GF-D8 (cell line): Measurements from ENCODE around the gene HOXD8.

Experiments
- DNase-seq: peaks from one replicate; lab custom pipeline; 2025; lab: John Stamatoyannopoulos, UW

HOXD8 gene

DNA sequence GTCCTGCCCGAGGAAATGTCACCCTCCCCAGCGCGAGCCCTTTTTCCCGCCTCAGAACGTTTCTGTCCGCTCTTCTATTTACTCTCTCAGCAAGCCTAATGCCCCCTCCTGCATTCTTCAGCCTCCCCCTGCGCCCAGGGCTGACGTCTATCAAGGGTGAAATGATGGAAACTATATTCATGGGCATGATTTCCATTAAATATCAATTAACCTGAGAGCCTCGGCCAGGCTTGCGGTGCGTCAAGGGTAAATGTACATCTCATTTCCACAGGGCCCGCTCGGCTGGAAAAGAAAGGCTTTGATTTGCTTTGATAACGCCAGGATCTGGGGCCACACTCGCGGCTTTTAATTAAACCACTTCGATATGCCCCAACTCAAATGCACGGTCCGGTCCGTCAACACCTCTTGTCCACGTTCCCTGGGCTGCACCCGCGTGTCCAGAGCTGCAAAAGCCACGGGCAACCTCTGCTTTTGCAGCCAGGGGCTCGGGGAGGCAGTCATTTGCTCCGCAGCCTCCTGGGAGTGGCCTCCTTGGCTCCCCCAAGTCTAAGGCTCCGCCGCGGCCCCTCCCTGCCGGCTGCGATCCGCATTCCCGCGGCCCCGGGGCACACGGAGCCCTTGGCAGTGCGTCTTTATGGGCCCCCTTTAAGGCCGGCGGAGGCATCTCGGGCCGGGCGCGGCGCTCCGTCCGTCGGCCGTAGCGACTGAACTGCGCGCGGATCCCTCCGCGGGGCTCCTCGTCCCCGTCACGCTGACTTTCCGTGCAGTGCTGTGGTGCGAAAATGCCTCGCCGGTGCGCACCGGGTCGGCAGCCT is at the start of gene HOXD8:
HOXD8 (plus strand) TSS at position 724 of the 815 bp plus-strand sequence. CDS start 662 bp downstream, outside the sequence.
- DNase-seq = no peak

DNA sequence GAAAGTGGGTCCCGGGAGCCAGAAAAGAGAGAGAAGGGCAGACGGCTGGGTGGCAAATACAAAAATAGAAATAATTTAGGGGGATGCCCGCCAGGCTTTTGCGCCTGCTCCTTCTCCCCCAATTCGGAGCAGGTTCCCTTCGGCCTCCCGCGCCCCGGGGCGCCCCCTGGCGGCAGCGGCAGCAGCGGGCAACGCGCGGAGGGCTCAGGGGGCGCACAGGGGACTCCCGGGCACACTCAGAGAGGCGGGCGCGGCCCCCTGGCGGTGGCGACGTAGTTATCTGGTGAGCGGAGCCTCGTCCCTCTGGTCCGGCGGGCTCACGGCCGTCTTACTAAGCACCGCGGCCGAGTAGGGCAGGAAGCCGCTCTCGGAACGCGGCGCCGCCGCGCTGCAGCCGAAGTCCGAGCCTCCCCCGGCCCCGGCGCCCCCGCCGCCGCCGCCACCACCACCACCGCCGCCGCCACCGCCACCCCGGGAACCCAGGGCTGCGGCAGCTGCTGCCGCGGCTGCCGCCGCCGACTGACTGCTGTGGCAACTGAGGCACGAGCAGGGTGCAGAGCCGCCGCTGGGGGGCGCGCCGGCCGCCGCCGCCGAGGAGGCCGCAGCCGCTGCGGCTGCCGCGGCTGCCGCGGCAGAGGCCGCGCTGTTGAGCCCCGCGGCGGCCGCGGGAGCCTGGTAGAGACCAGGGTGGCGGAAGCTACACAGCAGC is 49.5 kb upstream of the HOXD8 start:
- no peak for DNase-seq

DNA sequence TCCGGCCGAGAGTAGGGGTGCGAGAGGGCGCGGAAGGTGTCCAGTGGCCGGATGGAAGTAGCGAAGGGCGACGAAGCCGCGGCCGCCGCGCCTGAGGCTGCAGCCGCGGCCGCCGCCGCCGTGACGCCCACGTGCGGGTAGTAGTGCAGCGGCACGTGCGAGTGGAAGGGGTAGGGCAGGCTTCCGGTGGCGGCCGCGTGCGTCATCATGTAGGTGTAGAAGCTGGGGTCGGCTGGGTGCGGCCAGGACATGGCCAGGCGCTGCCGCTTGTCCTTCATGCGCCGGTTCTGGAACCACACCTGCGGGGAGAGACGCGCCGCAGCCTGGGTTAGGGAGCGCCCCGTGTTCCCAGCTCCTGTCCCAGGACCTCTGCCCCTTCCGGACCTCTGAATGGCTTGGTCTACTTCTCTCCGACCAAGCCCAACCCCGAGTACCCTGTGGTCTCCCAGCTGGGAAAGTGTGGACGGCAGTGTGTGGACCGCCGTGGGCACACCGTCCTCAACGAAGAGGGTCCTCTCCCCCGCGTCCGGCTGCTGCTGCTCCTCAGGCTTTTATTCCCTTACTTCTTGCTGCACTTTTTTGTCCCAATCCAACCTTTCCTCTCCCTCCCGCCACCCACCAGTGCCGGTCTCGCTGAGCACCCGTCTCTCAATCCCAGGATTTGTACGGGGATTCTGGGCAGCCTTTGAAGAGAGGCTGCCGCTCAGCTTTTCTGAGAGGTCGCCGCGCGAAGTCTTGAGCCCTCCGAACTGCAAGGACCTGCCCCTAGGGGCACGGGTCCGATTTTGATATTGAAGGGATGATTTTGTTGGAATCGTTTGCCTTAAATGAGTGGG is 48.7 kb upstream of the HOXD8 start:
- DNase-seq = no peak

DNA sequence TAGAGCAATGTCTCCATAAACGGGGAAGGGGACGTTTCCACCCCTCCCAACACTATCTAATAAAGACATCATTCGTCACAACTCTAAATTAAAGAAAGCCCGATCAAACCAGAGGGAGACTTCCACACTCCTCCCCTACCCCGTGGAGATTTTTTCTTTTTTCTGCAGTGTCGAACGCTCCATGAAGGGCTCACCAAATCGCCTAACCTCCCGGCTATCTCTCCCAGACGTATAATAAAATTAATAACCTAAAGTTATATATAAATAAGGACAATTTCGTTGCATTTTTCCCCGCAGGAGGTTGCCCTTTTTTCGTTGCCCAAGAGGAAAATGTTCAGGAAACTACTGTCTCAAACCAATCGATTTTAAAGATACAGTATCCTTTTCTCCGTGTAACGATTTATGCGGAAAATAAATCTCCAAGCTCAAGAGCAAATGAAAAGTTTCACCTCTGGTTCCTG is 48.1 kb upstream of the HOXD8 start:
- no peak for DNase-seq

DNA sequence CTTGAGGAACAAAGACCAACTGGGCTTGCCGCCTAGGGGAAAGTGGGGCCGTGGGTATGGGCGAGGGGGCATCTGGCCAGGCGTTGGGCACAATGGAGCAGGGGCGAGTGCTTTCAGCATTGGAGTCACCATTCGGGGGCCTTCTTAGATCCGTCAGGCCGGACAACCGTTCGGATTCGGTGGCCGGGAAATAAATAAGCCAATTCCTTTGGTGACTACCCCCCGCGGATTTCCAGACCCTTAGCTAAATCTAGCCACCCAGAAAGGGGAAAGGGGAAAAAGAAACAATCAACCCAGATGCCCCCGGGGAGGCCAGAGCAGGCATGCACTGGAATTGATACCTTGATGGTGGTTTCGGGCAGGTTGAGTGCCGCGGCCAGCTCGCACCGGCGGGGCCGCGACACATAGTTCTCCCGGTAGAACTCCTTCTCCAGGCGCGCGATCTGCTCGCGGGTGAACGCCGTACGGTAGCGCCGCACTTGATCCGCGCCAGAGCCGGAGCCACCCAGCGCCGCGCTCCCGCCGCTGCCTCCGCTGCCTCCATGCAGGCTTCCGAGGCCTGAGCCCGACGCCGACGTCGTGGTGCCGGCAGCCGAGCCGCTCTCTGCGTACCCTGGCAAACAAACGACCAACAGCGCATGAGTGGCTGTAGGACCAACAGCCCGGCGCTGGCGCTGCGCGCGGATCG is 47.5 kb upstream of the HOXD8 start:
- no peak for DNase-seq

DNA sequence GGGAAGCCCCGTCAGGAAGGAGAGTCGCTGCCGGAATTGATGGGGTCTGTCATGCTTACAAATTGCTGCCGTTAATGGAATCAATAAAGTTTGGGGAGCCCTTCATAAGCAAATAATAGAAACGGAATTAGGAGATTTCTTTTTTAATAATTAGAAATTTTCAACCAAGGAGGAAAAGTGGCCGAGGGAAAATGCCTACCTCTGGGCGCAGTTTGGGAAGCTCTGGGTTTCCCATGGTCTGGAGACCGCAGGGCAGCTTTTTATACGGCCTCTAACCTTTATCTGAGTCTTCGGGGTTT is 47.0 kb upstream of the HOXD8 start:
- no peak for DNase-seq

DNA sequence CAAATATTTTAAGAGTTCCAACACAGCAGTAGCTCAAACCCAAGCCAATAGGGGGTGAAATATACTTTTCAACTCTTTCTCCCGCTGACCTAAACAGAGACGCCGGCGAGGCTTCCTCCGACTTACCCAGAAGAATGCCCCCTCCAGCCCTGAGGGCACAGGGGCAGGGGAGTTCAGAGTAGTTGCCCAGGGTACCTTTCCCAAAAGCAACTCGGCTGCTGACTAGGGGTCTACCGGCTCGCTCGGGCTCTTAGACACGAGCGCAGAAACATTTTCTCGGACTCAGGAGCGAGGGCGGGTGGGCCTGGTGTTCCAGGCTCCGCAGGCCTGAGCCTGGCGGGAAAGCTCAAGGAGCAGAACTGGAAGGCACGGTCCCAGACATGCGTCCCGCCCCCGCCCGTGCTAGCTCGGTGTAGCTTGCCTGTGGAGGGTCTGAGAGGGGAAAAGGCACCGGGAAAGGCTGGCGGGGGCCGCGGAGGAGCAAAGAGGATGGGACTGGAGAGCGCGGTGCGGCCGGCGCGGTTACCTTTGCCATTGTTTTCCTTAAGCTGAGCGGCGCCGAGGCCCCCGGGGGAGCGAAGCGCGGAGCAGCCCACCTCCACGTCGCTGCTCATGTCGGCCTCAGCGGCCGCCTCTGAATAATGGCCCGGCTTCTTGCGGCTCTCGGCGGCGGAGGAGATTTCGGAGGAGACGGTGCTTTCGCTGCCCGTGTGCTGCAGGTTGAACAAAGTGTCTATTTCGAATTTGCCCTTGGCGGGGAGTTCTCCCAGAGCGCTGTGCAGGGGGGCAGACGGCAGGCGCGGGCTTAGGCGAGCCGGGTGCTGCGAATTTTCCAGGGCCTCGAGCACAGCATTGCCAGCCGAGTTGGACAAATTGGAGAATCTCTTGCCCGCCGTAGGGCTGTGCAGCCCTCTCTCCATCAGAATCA is 46.4 kb upstream of the HOXD8 start:
- no peak for DNase-seq

DNA sequence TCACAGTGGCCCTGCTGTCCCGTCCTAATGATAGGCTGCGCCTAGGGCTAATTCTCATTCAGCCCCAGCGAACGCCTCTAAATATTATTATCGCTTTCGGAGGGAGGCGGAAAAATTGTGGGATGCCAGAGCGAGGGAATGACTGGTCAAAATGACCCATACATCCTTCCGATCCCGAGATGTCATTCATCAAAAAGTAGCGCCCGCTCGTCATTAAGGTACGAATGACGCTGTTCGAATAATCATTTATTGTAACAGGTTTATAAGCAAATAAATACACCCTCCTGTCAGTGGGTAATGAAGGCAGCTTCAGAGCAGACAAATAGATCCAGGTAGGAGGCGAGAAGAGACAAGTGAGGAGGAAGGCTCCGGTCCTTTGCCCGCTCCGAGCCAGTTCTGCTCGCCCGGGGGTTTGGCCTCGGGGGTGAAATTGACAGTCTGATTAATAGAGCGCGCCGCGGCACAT is 45.7 kb upstream of the HOXD8 start, which contains the start of gene EVX2:
EVX2 (minus strand) TSS at position 167 of the 466 bp plus-strand sequence. CDS start 186 bp downstream, outside the sequence.
- no peak for DNase-seq

DNA sequence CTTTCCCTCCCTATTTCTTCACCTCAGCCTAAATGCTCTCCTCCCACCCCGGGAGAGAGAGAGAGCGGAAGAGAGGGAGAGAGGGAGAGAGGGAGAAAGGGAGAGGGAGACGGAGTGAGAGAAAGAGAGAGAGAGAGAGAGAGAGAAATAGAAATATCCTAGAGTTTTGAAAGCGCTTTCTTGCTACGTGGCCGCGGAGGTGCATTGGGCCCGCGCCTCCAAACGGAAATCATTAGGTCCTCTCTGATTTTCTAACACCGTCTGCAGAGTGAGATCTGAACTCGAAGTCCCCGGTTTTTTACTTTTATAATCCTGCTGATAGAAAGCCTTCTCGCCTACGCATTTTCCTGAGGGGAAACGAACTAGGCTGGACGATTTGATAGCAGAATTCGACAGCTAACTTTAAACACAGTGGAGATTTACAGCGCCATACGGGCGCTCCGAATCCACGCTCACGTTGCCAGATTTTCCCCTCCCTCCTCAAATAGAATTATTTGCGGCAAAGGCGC is 44.8 kb upstream of the HOXD8 start:
- no peak for DNase-seq

DNA sequence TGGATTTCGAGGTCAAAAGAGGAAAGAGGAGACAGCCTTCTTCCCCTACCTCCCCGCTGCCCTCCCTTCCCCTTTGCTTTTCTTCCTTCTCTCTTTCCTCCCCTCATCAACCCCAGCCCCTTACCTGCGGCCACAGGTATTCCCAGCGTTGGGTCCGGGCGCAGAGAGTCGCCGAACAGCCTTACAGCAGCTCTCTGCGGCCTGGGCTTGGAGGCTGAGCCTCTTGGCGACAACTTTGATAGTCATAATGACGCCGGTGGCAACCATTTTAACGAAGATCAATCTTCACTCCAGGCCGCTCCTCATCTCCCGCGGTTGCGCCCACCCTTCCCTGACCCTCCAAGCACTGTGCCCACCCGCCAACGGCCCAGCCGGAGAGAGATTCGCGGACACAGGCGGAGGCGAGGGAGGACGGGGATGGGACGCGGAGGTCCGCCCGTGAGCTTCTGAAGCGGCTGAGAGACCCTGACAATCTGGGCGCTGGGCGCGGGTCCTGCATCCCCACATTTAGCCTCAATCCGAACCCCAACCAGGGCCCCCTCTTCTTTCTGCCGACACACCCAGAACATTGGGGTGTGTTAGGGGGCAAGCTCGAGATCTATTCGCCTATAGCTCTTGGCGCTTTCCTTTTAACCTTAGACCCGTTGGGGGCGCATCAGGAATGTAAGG is 44.3 kb upstream of the HOXD8 start:
- DNase-seq = no peak

DNA sequence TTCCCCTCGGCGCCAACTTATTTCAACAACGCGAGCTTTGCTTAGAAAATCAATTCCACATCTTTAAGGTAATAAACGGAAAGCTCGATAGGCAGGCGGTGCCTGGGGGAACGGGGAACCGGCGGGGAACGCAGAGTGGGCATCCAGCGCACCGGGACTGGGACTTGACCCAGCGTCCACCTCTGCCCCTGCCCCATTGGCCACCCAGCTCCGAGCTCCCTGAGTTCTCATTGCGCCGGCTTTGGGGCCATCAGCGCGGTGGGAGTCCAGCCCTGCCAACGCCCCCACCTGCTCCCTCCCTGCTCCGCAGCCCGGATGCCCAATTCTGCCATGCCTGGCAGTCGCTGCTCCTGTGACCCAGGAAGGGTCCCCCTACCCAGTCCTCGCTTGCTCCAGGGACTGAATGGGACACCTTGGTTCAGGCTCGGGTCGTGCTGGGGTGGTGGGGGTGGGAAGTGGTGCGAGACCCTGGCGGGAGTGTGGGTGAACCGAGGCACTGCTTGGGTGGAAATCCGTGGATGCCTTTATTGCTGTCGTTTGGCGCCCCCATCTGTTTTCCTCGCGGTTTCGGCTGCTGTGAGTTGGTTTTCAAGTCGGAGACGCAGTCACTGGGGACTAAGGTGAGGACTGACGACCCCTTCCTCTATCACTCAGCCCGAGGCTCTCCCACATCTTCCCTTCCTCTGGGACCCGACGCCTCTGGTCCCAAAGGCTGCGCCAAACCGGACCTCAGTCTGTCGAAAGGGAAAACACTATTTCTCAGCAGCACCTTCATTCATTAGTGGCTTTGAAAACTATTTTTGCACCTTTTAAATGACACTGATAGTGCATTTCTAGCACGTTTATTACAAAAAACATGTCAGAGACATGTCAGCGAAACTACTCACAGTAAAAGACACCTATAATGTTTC is 43.4 kb upstream of the HOXD8 start:
- no peak for DNase-seq

DNA sequence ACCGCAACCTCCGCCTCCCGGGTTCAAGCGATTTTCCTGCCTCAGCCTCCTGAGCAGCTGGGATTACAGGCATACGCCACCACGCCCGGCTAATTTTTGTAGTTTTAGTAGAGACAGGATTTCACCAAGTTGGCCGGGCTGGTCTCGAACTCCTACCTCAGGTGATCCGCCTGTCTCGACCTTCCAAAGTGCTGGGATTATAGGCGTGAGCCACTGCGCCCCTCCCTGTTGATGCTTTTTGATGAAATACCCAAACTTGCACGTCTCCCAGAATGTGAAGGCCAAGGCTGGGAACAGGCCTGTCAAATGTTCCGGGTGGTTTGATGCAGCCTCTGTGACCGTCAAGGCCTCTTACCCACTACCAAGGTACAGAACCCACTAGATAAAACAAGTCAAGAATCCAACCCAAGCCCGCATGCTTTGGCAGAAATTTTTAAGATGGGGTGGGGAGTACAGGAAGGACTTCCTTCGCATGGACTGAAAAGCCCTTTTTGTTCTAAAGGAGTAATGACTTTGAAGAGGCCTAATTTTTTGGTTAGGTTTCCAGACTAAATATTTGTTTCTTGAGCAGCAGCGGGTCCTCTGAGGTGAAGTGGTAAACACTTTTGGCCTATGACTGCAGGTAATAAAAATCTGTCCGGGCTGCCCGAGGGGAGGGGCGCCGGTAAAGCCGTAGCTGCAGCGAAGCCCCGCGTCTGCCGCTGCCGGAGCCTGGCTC is 42.0 kb upstream of the HOXD8 start:
- no peak for DNase-seq

DNA sequence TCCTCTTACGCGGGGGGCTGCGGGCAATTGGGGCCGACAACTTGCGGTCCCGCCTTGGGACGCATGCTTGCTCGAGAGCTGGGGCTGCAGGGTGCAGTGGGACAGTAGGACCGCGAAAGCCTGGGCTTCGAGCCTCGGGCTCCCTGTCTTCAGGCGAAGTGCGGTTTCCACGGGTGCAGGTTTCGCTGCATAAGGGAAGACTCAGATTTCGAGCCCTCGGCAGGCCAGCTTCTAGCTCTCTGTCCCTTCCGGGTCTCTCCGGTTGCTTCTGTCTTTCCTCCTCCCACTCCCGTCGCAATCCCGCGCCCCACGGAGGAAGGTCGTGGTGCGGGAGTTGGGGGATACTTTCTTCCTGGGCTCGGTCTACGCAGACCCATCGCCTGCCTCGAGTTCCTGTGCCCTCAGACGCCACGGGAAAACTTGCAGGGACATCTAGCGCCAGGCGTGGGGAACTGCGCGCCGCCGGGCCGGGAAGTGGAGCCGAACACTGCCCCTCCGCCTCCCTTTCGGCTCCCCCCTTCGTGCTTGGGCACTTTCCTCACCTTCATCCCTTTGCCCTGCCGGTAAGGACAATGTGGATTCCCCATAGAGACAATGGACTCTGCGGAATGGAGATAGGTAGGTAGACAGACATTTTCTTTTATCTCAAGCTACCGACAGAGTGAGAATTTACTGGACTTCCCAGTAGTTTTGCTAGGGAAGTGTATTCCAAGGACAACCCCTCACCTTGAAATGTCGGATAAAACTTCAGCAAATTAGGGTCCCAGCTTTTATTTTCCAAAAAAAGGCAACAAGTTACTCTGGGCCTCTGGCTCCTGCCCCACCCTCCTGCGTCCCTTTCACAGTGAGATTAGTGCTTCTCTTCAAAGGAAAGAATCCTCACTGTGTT is 41.2 kb upstream of the HOXD8 start:
- no peak for DNase-seq

DNA sequence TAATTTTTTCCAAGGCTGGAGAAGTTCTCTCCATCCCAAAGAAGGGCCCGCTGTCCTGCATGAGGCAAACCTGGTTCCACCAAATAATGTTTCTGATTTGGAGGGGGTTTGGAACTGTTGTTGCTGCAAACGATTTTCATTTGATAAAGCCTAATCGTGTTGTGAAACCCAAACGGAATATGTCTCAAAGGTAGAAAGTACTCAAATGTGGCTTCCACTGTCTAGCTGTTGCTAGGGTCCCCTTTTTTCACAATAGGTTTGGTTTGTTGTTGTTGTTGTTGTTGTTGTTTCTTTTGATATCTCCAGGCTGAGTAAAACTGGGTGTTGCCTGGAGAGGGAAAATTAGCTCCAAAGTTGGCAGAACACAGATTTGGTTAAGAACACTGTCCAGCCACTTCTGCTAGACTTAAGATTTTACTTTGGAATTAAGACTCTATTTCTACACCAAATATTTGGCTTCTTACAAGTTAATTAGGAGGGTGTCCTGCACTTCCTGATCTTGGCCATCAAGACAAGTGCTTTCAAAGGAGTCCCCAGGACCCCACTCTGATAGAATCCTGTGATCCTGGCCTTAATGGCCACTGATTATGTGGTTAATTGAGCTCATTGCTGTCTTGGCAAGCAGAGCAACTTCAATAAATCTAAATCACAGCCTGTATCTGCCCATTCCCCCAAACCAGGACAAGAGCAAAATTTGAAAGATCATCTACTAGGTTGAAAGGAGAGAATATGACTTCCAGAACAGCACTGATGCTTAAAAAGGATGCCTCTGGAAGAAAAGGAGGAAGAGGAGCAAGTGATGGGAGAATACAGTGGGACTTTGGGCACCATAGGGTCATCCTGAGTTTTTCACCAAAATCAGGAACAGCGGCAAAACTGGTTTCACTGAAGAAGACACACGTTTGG is 40.3 kb upstream of the HOXD8 start:
- DNase-seq = no peak

DNA sequence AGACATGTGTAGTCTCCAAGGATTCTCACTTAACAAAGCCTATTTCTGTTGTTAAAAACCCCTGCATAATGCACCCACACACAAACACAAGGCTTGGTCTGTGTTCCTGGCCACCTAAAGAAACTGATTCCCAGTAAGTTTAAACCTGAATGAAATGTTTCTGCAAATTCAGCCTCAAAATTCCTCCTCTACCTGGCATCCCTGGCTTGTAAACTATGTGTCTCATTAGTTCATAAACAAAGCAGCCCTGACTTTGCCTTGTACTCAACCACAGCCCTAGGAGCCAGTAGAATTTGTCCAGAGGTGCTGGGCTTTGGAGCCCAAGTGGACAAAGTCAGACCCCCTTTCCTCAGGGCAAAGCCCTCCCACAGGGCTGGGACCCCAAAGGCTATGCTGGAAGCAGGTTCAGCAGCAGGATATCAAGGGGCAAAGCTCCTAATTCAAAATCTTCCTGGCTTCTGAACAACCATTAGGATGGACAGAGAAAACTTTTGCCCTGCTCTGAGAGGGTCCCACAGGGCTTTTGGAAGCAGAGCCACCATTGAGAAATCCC is 39.6 kb upstream of the HOXD8 start:
- no peak for DNase-seq

DNA sequence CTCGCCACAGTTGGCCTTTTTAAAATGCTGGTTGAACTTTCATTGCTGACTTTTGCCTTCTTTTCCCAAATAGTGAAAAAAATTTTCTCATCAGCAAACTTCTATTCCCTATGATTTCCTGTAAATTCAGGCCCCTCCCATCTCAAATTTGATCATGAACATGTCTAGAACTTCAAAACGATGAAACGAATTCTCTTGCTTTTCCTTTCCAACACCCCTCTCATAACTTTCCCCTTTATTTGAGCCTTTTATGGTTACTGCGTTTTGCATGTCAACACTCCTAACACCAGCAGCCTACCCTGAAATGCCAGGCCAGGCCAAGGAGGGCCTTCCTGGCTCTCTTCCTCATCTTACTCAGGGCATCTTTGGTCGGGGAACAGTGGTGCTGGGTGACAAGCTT is 38.6 kb upstream of the HOXD8 start:
- DNase-seq = no peak
